ENCODE results near the gene ELF5.

ELF5 gene

DNA sequence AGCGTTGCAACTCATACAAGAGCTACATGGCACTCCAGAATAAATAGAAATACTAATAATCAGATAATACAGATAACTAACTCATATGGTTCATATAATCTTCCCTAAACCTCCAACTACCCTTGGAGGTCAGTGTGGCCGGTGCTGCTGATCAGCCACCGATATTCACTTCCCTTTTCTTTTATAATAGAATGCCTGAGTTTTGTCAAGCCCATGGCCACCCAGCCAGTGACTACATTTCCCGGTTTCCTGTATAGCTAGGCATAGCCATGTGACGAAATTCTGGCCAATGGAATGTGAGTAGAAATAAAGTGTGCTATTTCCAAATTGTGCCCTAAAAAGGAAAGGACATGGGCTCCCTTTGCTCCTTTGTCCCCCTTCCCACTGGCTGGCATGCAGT lies 80.8 kb downstream of the ELF5 start (continued):
- TF ChIP-seq, protein P1, sequence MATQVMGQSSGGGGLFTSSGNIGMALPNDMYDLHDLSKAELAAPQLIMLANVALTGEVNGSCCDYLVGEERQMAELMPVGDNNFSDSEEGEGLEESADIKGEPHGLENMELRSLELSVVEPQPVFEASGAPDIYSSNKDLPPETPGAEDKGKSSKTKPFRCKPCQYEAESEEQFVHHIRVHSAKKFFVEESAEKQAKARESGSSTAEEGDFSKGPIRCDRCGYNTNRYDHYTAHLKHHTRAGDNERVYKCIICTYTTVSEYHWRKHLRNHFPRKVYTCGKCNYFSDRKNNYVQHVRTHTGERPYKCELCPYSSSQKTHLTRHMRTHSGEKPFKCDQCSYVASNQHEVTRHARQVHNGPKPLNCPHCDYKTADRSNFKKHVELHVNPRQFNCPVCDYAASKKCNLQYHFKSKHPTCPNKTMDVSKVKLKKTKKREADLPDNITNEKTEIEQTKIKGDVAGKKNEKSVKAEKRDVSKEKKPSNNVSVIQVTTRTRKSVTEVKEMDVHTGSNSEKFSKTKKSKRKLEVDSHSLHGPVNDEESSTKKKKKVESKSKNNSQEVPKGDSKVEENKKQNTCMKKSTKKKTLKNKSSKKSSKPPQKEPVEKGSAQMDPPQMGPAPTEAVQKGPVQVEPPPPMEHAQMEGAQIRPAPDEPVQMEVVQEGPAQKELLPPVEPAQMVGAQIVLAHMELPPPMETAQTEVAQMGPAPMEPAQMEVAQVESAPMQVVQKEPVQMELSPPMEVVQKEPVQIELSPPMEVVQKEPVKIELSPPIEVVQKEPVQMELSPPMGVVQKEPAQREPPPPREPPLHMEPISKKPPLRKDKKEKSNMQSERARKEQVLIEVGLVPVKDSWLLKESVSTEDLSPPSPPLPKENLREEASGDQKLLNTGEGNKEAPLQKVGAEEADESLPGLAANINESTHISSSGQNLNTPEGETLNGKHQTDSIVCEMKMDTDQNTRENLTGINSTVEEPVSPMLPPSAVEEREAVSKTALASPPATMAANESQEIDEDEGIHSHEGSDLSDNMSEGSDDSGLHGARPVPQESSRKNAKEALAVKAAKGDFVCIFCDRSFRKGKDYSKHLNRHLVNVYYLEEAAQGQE (tag by site-specific recombination; IDR thresholded peaks at IDR 0.05) = no peak
- no peak for TF ChIP-seq ZNF221 (tag by site-specific recombination; IDR thresholded peaks at IDR 0.05; ENCODE audit: borderline replicate concordance)
- no peak for TF ChIP-seq ZNF501 (tag by site-specific recombination; IDR thresholded peaks at IDR 0.05)
- TF ChIP-seq ZNF311 (tag by site-specific recombination; IDR thresholded peaks at IDR 0.05; ENCODE audit: borderline replicate concordance) = no peak
- no peak for TF ChIP-seq ZNF341 (tag by site-specific recombination; IDR thresholded peaks at IDR 0.05; ENCODE audit: low read depth)

DNA sequence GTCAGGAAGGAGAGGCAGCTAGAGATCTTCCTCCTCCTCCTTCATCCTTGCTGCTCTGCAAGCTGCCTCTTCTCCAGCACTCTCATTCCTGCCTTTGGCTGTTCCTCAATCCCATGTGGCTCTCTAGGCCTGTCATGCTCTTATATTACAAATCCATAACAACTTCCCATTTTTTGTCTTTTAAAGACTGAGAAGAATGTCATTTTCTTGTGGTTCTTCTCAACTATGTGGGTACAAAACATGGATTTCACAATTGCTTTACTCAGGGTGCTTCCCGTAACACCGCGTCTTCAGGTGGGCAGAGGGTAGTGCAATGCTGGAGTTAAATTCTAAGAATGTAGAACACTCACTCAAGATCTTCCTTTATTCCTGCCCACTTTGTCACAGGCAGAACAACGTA lies 81.6 kb downstream of the ELF5 start:
- Histone ChIP-seq H3K9me3 (ENCODE audit: control insufficient read depth, insufficient read depth, low read depth, low read length) (no peaks in the 10 kb centered on the region), H3K4me1 (ENCODE audit: control insufficient read depth, insufficient read depth, low read length) (no peaks in the 10 kb centered on the region), H3K36me3 (ENCODE audit: control insufficient read depth in 2 of 2, insufficient read depth in 1 of 2, low read length in 2 of 2) (no peaks in the 10 kb centered on the region), H3K27ac (ENCODE audit: extremely low read depth, low read depth, low read length) (no peak overlapping the region), H3K4me3 (ENCODE audit: low read depth, low read length) (no peak overlapping the region)
- POLR2A ChIA-PET = no interaction called here
- TF ChIP-seq ZNF549 (tag by site-specific recombination; IDR thresholded peaks at IDR 0.05) = no peak
- CTCF ChIA-PET = no interaction called here
